ENCODE data around the gene CSNK2A1. TPM values are rescaled to one million over a fixed set of nuclear protein-coding genes. Genes with fewer than 3 reads are reported as not detected.

CSNK2A1 gene
- total and polyA plus RNA-seq, 2 experiments from 2014 or later = 85.1 to 244 TPM

DNA sequence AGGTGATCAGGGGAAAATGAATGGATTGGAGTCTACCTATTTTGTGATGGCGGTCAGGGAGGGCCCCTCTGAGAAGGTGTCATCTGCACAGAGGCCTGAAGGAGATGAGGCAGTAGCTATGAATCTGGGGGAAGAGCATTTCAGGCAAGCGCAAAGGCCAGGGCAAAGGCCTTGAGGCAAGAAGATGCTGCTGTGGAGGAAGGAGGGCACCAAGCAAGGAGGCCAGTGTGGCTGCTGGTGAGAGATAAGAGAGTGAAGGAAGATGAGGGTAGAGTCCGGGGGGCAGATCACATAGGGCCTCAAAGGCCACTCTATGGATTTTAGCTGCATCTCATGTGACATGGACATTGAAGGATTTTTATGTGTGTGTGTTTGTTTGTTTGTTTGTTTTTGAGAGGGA lies 20.6 kb upstream of the CSNK2A1 start:
- DNase-seq (ENCODE audit: low spot score) = no peak
- no peaks in the 10 kb centered on the region; the same call in 1 of the 2 replicates for H3K4me1 ChIP-seq (ENCODE audit: insufficient read depth)
- Mint-ChIP-seq H3K9me3 (no peaks in the 10 kb centered on the region; the same call in 1 of the 3 replicates), H3K4me1 (peaks cover 9% of the 10 kb centered on the region), H3K27ac (no peak overlapping the region), H3K27me3 (ENCODE audit: insufficient read depth, low read depth, poor library complexity) (peaks cover 3% of the 10 kb centered on the region), H3K4me3 (no peak overlapping the region), H3K36me3 (ENCODE audit: low read depth) (no peaks in the 10 kb centered on the region)
- no peaks in the 10 kb centered on the region for H3F3A ChIP-seq (replicated peaks; ENCODE audit: low read depth)
- no peak overlapping the region for H3K4me2 ChIP-seq
- no peaks in the 10 kb centered on the region for H4K20me1 ChIP-seq (replicated peaks; ENCODE audit: insufficient read depth)
- H3K27me3 ChIP-seq (ENCODE audit: insufficient read depth) = no peaks in the 10 kb centered on the region
- no peak overlapping the region for H2AFZ ChIP-seq
- no peaks in the 10 kb centered on the region for H3K79me2 ChIP-seq (replicated peaks; ENCODE audit: insufficient read depth)
- no peaks in the 10 kb centered on the region for H3K9me2 ChIP-seq (ENCODE audit: insufficient read depth)
- no peak overlapping the region for H3K4me3 ChIP-seq
- no peak overlapping the region for H3K27ac ChIP-seq (ENCODE audit: low read depth)
- H3K36me3 ChIP-seq (ENCODE audit: insufficient read depth) = no peaks in the 10 kb centered on the region
- no peak for ATAC-seq
- TF ChIP-seq, protein P1, sequence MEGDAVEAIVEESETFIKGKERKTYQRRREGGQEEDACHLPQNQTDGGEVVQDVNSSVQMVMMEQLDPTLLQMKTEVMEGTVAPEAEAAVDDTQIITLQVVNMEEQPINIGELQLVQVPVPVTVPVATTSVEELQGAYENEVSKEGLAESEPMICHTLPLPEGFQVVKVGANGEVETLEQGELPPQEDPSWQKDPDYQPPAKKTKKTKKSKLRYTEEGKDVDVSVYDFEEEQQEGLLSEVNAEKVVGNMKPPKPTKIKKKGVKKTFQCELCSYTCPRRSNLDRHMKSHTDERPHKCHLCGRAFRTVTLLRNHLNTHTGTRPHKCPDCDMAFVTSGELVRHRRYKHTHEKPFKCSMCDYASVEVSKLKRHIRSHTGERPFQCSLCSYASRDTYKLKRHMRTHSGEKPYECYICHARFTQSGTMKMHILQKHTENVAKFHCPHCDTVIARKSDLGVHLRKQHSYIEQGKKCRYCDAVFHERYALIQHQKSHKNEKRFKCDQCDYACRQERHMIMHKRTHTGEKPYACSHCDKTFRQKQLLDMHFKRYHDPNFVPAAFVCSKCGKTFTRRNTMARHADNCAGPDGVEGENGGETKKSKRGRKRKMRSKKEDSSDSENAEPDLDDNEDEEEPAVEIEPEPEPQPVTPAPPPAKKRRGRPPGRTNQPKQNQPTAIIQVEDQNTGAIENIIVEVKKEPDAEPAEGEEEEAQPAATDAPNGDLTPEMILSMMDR (conservative IDR thresholded peaks at IDR 0.05; ENCODE audit: low read depth in 2 of 2) = no peak
- TF ChIP-seq, protein P2, sequence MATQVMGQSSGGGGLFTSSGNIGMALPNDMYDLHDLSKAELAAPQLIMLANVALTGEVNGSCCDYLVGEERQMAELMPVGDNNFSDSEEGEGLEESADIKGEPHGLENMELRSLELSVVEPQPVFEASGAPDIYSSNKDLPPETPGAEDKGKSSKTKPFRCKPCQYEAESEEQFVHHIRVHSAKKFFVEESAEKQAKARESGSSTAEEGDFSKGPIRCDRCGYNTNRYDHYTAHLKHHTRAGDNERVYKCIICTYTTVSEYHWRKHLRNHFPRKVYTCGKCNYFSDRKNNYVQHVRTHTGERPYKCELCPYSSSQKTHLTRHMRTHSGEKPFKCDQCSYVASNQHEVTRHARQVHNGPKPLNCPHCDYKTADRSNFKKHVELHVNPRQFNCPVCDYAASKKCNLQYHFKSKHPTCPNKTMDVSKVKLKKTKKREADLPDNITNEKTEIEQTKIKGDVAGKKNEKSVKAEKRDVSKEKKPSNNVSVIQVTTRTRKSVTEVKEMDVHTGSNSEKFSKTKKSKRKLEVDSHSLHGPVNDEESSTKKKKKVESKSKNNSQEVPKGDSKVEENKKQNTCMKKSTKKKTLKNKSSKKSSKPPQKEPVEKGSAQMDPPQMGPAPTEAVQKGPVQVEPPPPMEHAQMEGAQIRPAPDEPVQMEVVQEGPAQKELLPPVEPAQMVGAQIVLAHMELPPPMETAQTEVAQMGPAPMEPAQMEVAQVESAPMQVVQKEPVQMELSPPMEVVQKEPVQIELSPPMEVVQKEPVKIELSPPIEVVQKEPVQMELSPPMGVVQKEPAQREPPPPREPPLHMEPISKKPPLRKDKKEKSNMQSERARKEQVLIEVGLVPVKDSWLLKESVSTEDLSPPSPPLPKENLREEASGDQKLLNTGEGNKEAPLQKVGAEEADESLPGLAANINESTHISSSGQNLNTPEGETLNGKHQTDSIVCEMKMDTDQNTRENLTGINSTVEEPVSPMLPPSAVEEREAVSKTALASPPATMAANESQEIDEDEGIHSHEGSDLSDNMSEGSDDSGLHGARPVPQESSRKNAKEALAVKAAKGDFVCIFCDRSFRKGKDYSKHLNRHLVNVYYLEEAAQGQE (IDR thresholded peaks at IDR 0.05; ENCODE audit: unreplicated experiment) = no peak

DNA sequence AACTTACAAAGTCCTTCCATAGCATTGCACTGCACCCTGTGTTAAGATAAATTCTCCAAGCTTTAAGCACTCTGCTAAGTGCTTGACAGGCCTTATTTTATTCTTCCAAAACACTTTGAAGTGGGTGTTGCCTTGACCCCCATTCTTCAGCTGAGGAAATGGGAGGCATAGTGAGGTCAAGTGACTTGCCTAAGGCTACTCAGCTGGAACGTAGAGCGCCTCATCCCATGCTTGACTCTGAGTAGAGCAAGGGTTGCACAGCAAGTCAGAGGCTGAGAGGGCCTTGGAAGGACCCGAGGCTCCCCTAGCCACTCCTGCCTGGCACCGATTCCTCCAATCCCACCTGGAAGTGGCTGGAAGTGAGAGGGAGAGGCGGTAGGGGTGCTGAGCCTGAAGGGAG lies 19.6 kb upstream of the CSNK2A1 start:
- H3K27ac Mint-ChIP-seq = no peak overlapping the region
- Histone ChIP-seq H3K4me1 (ENCODE audit: insufficient read depth) (no peaks in the 10 kb centered on the region), H2AFZ (no peak overlapping the region)
- TF ChIP-seq JUNB (IDR thresholded peaks at IDR 0.05; ENCODE audit: unreplicated experiment) = no peak
- TF ChIP-seq, protein P2 (IDR thresholded peaks at IDR 0.05; ENCODE audit: unreplicated experiment) = no peak
- no peak for TF ChIP-seq STAT1 (IDR thresholded peaks at IDR 0.05; ENCODE audit: unreplicated experiment)
- TF ChIP-seq EZH2 (IDR thresholded peaks at IDR 0.05; ENCODE audit: low read depth, unreplicated experiment) = no peak
- no peak for TF ChIP-seq NANOG (IDR thresholded peaks at IDR 0.05; ENCODE audit: borderline replicate concordance)
- TF ChIP-seq, protein P3, sequence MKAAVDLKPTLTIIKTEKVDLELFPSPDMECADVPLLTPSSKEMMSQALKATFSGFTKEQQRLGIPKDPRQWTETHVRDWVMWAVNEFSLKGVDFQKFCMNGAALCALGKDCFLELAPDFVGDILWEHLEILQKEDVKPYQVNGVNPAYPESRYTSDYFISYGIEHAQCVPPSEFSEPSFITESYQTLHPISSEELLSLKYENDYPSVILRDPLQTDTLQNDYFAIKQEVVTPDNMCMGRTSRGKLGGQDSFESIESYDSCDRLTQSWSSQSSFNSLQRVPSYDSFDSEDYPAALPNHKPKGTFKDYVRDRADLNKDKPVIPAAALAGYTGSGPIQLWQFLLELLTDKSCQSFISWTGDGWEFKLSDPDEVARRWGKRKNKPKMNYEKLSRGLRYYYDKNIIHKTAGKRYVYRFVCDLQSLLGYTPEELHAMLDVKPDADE (IDR thresholded peaks at IDR 0.05) = no peak
- TF ChIP-seq EZH2phosphoT487 (IDR thresholded peaks at IDR 0.05; ENCODE audit: unreplicated experiment) = no peak
- TF ChIP-seq, protein P1 (conservative IDR thresholded peaks at IDR 0.05; ENCODE audit: low read depth in 2 of 2) = no peak
- no peak for TF ChIP-seq ZNF114 (CRISPR knock-in tag; IDR thresholded peaks at IDR 0.05)
- no peak for TF ChIP-seq POLR2AphosphoS5 (IDR thresholded peaks at IDR 0.05; ENCODE audit: low read depth)

More for the DNA sequence above, 19.6 kb upstream of the CSNK2A1 start:
- Histone ChIP-seq H3K4me2 (no peak overlapping the region), H3F3A (replicated peaks; ENCODE audit: low read depth) (no peaks in the 10 kb centered on the region), H3K27me3 (ENCODE audit: insufficient read depth) (no peaks in the 10 kb centered on the region), H3K27ac (ENCODE audit: low read depth) (no peak overlapping the region), H3K79me2 (replicated peaks; ENCODE audit: insufficient read depth) (no peaks in the 10 kb centered on the region), H4K20me1 (replicated peaks; ENCODE audit: insufficient read depth) (no peaks in the 10 kb centered on the region), H3K36me3 (ENCODE audit: insufficient read depth) (no peaks in the 10 kb centered on the region), H3K4me3 (no peak overlapping the region), H3K9me2 (ENCODE audit: insufficient read depth) (no peaks in the 10 kb centered on the region)
- ATAC-seq (no peak), DNase-seq (ENCODE audit: low spot score) (no peak)
- no peaks in the 10 kb centered on the region for H3K36me3 Mint-ChIP-seq (ENCODE audit: low read depth)
- peaks cover 3% of the 10 kb centered on the region for H3K27me3 Mint-ChIP-seq (ENCODE audit: insufficient read depth, low read depth, poor library complexity)
- 0 out of 3 replicates have a peak, but pooled peaks cover 3% of the 10 kb centered on the region for H3K4me1 Mint-ChIP-seq
- H3K9me3 Mint-ChIP-seq = no peaks in the 10 kb centered on the region; the same call in 1 of the 3 replicates
- no peak overlapping the region for H3K4me3 Mint-ChIP-seq
